HG03354 (cell line): ENCODE data around the gene CALCOCO2.

ENCODE experiments used
- ATAC-seq: cut with Tn5 transposase; IDR thresholded peaks from one replicate; pipeline ENCODE4 v1.9.1; 2021; ENCODE audit warnings: mild to moderate bottlenecking; ENCODE audit not compliant: unreplicated experiment, poor library complexity, severe bottlenecking

Gene CALCOCO2

DNA sequence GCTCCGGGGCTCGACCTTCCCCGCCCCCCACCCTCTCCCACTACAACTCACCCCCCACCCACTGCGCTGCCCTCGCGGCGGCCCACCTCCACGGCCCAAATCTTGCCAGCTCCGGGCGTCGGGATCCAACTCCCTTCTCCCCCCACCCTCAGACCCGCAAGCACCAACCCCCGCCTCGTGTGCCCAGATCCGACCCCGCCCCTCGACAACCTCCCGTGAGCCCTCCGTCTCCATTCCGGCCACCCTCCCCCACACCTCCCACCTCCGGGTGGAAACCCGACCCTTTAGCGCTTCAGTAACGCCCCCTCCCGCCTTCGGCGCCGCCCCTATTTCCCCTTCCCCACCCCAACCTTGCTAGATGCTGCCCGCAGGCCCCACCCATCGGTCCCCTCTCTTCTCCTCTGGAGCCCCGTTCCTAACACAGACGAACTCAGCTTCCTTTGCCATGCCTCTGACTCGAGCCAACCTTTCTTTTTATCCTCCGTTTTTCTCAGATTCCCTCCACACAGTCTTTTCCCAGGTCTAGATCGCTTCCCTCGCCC is 78.1 kb downstream of the CALCOCO2 start:
- ATAC-seq, result peak; percentile 41

- ATAC-seq, result no peak
These were observed 78.9 kb downstream of the CALCOCO2 start for GRCh38 chr17:48909783-48910182.

DNA sequence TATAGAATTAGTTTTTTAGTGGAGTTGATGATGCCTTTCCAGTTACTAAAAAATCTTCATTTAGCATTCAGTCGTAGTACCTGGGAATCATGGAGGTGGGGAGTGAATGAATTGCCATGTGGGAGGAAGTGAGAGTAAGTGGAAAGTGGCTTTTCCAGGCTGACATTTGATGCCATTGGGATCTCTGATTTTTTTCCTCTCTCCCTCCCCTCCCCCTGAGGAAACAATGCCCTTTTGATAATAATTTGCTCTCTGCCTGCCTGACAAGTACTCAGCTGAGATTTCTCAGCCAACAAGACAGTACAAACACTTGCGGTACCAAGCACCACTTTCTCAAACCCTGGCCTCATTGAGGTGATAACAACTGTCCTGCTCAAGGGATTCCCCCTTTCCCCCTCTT is 79.5 kb downstream of the CALCOCO2 start:
- no peak for ATAC-seq

- no peak for ATAC-seq
These were observed 81.6 kb downstream of the CALCOCO2 start for GRCh38 chr17:48912476-48912875.
